ENCODE measurements around the gene MTHFS. TPM values are rescaled to one million over a fixed set of nuclear protein-coding genes. Genes with fewer than 3 reads are reported as not detected.
"Not testable (repeated sequence)": the region's sequence is repeated elsewhere in the genome, so short reads cannot be mapped to it uniquely, and the experiment has no call there.

The MTHFS gene
- total RNA-seq, 4 donors from 2014 or later = 3.9 to 11.8 (median 10.1) TPM

DNA sequence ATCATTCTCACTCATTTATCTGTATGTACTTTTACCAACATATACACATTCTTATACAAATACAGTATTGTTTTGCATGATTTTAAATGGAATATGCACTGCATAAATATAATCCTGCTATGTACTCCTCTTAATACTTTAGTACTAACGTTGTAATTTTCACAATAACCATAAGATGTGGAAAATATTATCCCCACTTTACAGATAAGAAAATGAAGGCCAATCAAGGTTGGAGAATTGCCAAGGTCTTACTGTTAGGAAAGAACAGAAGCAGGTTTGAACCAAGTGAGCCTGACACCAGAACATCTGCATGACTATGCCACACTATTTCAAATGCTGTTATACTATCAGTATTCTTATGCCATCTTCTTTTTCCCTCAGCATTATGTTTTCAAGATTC is 41.3 kb upstream of the MTHFS start:
- no peak for DNase-seq (ENCODE audit: low spot score in 2 of 2)
- TF ChIP-seq POLR2A (IDR thresholded peaks at IDR 0.05) = no peak
- TF ChIP-seq, protein P1, sequence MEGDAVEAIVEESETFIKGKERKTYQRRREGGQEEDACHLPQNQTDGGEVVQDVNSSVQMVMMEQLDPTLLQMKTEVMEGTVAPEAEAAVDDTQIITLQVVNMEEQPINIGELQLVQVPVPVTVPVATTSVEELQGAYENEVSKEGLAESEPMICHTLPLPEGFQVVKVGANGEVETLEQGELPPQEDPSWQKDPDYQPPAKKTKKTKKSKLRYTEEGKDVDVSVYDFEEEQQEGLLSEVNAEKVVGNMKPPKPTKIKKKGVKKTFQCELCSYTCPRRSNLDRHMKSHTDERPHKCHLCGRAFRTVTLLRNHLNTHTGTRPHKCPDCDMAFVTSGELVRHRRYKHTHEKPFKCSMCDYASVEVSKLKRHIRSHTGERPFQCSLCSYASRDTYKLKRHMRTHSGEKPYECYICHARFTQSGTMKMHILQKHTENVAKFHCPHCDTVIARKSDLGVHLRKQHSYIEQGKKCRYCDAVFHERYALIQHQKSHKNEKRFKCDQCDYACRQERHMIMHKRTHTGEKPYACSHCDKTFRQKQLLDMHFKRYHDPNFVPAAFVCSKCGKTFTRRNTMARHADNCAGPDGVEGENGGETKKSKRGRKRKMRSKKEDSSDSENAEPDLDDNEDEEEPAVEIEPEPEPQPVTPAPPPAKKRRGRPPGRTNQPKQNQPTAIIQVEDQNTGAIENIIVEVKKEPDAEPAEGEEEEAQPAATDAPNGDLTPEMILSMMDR (IDR thresholded peaks at IDR 0.05) = no peak
- no peak overlapping the region for H3K4me3 ChIP-seq (ENCODE audit: low read depth, poor library complexity, severe bottlenecking)
- 87 to 91% methylated on average over 1 of the region's 1 CpG for WGBS, 2 donors
- intact Hi-C loops (cut with DNase I; ENCODE audit: low total_unique reads) = no loop called here

DNA sequence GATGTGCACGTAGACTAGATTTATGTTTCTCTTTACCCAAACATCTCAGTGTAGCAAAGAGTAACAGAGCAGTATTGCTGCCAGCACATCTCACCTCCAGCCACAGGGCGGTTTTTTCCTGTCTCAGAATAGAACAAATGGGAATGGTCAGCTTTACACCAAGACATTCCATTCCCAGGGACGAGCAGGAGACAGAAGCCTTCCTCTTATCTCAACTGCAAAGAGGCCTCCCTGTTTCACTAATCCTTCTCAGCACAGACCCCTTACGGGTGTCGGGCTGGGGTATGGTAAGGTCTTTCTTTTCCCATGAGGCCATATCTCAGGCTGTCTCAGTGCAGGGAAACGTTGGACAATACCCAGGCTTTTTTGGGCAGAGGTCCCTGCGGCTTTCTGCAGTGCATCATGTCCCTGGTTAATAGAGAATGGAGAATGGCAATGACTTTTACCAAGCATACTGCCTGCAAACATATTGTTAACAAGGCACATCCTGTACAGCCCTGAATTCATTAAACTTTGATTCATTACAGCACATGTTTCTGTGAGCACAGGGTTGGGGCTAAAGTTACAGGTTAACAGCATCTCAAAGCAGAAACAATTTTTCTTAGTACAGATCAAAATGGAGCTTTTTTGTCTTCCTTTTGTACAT is 38.9 kb upstream of the MTHFS start:
- intact Hi-C loops (cut with DNase I; ENCODE audit: low total_unique reads); DNase-seq (ENCODE audit: low spot score in 2 of 2); H3K4me3 ChIP-seq (ENCODE audit: low read depth, poor library complexity, severe bottlenecking): not testable (repeated sequence)
- 70 to 72% methylated on average over 7 of the region's 7 CpGs for WGBS, 2 donors

DNA sequence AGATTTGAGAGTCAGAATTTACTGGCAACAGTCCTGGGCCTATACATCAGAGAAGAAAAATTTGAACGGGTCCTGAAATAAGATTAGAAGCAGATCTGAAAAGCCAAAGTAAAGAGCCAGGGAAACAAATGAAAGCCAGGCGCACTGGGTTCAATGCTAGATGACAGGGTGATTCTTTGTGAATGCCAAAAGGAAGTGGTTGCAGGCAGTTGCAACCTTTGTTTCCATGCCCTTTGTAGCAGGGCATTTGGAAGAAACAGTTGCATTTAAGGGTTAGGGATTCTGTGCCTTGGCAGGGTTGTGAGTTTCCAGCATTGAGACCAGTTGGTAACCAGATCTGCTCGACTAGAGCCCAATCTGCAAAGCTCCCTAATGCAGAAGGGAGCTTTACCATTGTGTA is 36.4 kb upstream of the MTHFS start:
- intact Hi-C loops (cut with DNase I; ENCODE audit: low total_unique reads) = no loop called here
- H3K4me3 ChIP-seq (ENCODE audit: low read depth, poor library complexity, severe bottlenecking) = no peak overlapping the region
- no peak for DNase-seq (ENCODE audit: low spot score in 2 of 2)
- TF ChIP-seq, protein P1 (IDR thresholded peaks at IDR 0.05) = no peak
- no peak for TF ChIP-seq POLR2A (IDR thresholded peaks at IDR 0.05)
- 51 to 53% methylated on average over 3 of the region's 3 CpGs for WGBS, 2 donors

DNA sequence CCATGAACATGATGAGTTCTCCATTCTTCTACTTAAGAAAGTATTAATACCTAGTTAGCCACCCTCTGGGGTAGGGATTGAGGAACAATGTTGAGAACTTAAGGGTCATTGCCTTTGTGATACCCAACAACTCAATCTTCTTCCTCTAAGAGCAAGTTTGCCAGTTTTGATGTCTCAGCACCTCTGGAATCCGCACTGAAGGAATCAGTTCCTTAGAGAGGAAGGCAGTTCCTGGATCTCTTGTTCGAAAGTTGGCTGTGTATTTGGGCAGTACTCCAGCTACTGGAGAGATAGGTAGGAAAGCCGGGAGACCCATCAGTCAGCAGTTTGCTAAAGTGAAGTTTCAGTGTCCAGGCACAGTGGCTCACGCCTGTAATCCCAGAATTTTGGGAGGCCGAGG is 35.6 kb upstream of the MTHFS start:
- TF ChIP-seq, protein P1 (IDR thresholded peaks at IDR 0.05) = no peak
- TF ChIP-seq POLR2A (IDR thresholded peaks at IDR 0.05) = no peak
- intact Hi-C loops (cut with DNase I; ENCODE audit: low total_unique reads) = no loop called here
- H3K4me3 ChIP-seq (ENCODE audit: low read depth, poor library complexity, severe bottlenecking) = no peak overlapping the region
- DNase-seq (ENCODE audit: low spot score in 2 of 2) = no peak
- 73 to 78% methylated on average over 5 of the region's 5 CpGs for WGBS, 2 donors

DNA sequence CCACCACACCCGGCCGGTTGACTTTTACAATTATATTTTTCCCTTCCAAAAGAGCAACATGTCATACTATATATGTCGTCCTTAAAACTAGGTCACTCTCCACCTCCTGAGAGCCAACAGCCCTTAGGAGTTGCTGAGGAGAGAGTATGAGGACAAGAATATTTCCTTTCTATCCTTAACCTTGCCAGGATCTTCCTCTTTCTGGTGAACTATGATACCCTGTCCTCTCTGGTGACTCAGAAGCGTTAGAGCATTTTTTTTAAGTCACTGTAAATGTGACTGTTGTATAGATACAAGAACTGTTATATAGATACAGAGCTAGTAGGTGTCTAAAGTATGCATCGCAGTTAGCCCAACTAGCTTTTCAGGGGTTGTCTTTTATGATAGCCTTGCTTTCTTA is 33.7 kb upstream of the MTHFS start:
- TF ChIP-seq, protein P1 (IDR thresholded peaks at IDR 0.05) = no peak
- no peak for TF ChIP-seq POLR2A (IDR thresholded peaks at IDR 0.05)
- no peak for DNase-seq (ENCODE audit: low spot score in 2 of 2)
- 52 to 56% methylated on average over 5 of the region's 5 CpGs for WGBS, 2 donors
- no peak overlapping the region for H3K4me3 ChIP-seq (ENCODE audit: low read depth, poor library complexity, severe bottlenecking)
- intact Hi-C loops (cut with DNase I; ENCODE audit: low total_unique reads) = no loop called here

DNA sequence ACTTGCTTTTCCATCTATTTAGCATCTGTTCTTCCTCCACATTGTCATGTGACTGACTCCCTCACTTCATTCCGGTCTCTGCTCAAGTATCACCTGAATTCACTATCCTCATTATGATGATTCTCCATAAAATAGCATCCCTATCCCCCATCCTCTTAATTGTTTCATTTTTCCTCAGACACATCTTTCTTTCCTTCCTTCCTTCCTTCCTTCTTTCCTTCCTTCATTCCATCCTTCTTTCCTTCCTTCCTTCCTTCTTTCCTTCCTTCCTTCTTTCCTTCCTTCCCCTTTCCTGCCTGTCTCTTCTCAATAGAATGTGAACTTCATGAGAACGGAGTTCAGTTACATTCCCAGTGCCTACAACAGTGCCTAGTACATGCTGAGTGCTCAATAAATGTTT is 32.6 kb upstream of the MTHFS start:
- whole genome bisulfite sequencing, 2 donors = 82 to 90% methylated on average over 2 of the region's 2 CpGs
- DNase-seq (ENCODE audit: low spot score in 2 of 2) = no peak
- TF ChIP-seq, protein P1 (IDR thresholded peaks at IDR 0.05) = no peak
- TF ChIP-seq POLR2A (IDR thresholded peaks at IDR 0.05) = no peak
- intact Hi-C loops (cut with DNase I; ENCODE audit: low total_unique reads) = no loop called here
- H3K4me3 ChIP-seq (ENCODE audit: low read depth, poor library complexity, severe bottlenecking) = no peak overlapping the region

DNA sequence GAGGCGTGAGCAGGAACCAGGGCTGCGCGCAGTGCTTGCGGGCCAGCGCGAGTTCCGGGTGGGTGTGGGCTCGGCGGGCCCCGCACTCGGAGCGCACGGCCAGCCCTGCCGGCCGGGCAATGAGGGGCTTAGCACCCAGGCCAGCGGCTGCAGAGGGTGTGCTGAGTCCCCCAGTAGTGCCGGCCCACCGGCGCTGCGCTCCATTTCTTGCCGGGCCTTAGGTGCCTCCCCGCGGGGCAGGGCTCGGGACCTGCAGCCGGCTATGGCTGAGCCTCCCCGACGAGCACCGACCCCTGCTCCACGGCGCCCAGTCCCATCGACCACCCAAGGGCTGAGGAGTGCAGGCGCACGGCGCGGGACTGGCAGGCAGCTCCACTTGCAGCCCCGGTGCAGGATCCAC is 29.3 kb upstream of the MTHFS start:
- WGBS, 2 donors = 96 to 99% methylated on average over 19 to 31 of the region's 36 CpGs
- H3K4me3 ChIP-seq (ENCODE audit: low read depth, poor library complexity, severe bottlenecking); intact Hi-C loops (cut with DNase I; ENCODE audit: low total_unique reads); DNase-seq (ENCODE audit: low spot score in 2 of 2): not testable (repeated sequence)

Measured in lower leg skin (tissue), 4 donors.